Tibial nerve (tissue), 4 donors: ENCODE measurements around the gene FYCO1. TPM values are rescaled to one million over a fixed set of nuclear protein-coding genes. Genes with fewer than 3 reads are reported as not detected.

ENCODE experiments used
- DNase-seq, 2 donors: peaks; one replicate each; pipeline ENCODE4 v3.0.0-alpha.2; 2019; ENCODE audit warnings: low spot score in 2 of 2
- H3K27ac ChIP-seq, 4 donors: fragments of 200-600 bp; sonication (generic) in 3 of 4; one replicate each; pipeline ENCODE4 v1.5.1; 2017 to 2019; ENCODE audit warnings: mild to moderate bottlenecking in 1 of 4
- H3K27me3 ChIP-seq, 2 donors: fragments of 200-600 bp; sonication (generic) in 1 of 2; one replicate each; pipeline versions ENCODE4 v1.5.1 to v1.6.0; 2017 to 2019
- H3K36me3 ChIP-seq, 3 donors: fragments of 200-600 bp; sonication (generic); one replicate each; pipeline ENCODE4 v1.5.1; 2018 to 2019
- H3K4me1 ChIP-seq, 4 donors: fragments of 200-600 bp; sonication (generic) in 3 of 4; one replicate each; pipeline ENCODE4 v1.5.1; 2017 to 2019
- H3K4me3 ChIP-seq, 4 donors: fragments of 200-600 bp; sonication (generic) in 3 of 4; one replicate each; pipeline ENCODE4 v1.5.1; 2017 to 2019; ENCODE audit warnings: mild to moderate bottlenecking in 1 of 4, moderate library complexity in 1 of 4
- H3K9me3 ChIP-seq, 4 donors: fragments of 200-600 bp; sonication (generic) in 3 of 4; one replicate each; pipeline ENCODE4 v1.5.1; 2017 to 2019
- CTCF ChIP-seq, 5 experiments: fragments of 200-600 bp in 3 of 5; fragments of 450-650 bp in 2 of 5; sonication (generic) in 3 of 5; IDR thresholded peaks; one replicate each; pipeline ENCODE4 v1.5.1; 2016 to 2019; ENCODE audit warnings: antibody characterized with exemption in 5 of 5, mild to moderate bottlenecking in 3 of 5, moderate library complexity in 2 of 5
- EP300 ChIP-seq, 2 donors: sonication (generic); formaldehyde crosslinking; IDR thresholded peaks; one replicate each; pipeline ENCODE4 v1.6.1; 2017; ENCODE audit warnings: antibody characterized with exemption in 2 of 2, mild to moderate bottlenecking in 1 of 2
- POLR2A ChIP-seq, 2 donors: fragments of 450-650 bp; IDR thresholded peaks; one replicate each; pipeline ENCODE4 v1.6.1; 2017; ENCODE audit warnings: antibody characterized with exemption in 2 of 2, mild to moderate bottlenecking in 2 of 2, moderate library complexity in 2 of 2
- WGBS, 2 donors: methylation state at CpG; one replicate each; pipeline ENCODE4 v1.1.5; 2018; 5-methylcytosine and 5-hydroxymethylcytosine counted together
- total RNA-seq, 4 donors: library from RNA; depleted of rRNA; stranded (reverse); fragments of >200 nt; gene quantifications; one replicate each; pipeline ENCODE4 v1.1.0, GENCODE V29; 2016

FYCO1 gene
- total RNA-seq, 4 donors from 2014 or later = 61.7 to 85.2 (median 67.9) TPM

DNA sequence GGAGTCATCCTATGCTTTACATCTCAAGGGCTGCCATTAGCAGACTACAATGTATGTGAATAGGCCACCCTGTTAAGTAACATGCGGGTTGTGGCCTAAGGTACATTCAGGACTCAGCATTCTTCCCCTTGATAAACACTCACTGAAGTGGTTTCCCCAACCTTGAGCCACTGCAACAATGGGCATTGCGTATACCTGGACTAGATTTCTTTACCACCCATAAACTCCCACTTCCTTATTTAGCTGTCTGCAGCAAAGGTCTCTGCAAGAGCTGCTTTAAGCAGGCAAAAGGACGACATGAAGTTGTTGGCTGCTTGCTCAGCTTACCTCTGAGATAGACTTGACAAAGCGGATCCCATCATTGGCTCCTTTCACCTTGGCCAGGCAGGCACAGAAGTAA, 16.2 kb downstream of the FYCO1 start:
- no peak for DNase-seq
- Histone ChIP-seq H3K27me3 (no peaks in the 10 kb centered on the region), H3K27ac (peak overlapping the region in 1 of 4 donors; percentile 15), H3K4me3 (no peak overlapping the region), H3K4me1 (peaks cover 0 to 5% (median 0%) of the 10 kb centered on the region in 4 donors), H3K36me3 (peaks cover 0 to 97% (median 13%) of the 10 kb centered on the region in 3 donors), H3K9me3 (no peaks in the 10 kb centered on the region)
- 84 to 98% methylated on average over 4 of the region's 4 CpGs for WGBS, 2 donors
- TF ChIP-seq CTCF (IDR thresholded peaks at IDR 0.05) (no peak), EP300 (IDR thresholded peaks at IDR 0.05) (no peak), POLR2A (IDR thresholded peaks at IDR 0.05) (no peak)

GRCh38 chr3:45978006-45978761, 17.4 kb downstream of the FYCO1 start:
- TF ChIP-seq POLR2A (IDR thresholded peaks at IDR 0.05) (no peak), EP300 (IDR thresholded peaks at IDR 0.05) (no peak), CTCF (IDR thresholded peaks at IDR 0.05) (no peak)
- H3K36me3 ChIP-seq = peaks cover 0 to 97% (median 13%) of the 10 kb centered on the region in 3 donors
- no peak overlapping the region for H3K27ac ChIP-seq
- 86 to 95% methylated on average over 5 of the region's 5 CpGs for WGBS, 2 donors
- no peak for DNase-seq
- H3K4me3 ChIP-seq = no peak overlapping the region
- H3K27me3 ChIP-seq = no peaks in the 10 kb centered on the region
- no peaks in the 10 kb centered on the region for H3K4me1 ChIP-seq
- no peaks in the 10 kb centered on the region for H3K9me3 ChIP-seq

DNA sequence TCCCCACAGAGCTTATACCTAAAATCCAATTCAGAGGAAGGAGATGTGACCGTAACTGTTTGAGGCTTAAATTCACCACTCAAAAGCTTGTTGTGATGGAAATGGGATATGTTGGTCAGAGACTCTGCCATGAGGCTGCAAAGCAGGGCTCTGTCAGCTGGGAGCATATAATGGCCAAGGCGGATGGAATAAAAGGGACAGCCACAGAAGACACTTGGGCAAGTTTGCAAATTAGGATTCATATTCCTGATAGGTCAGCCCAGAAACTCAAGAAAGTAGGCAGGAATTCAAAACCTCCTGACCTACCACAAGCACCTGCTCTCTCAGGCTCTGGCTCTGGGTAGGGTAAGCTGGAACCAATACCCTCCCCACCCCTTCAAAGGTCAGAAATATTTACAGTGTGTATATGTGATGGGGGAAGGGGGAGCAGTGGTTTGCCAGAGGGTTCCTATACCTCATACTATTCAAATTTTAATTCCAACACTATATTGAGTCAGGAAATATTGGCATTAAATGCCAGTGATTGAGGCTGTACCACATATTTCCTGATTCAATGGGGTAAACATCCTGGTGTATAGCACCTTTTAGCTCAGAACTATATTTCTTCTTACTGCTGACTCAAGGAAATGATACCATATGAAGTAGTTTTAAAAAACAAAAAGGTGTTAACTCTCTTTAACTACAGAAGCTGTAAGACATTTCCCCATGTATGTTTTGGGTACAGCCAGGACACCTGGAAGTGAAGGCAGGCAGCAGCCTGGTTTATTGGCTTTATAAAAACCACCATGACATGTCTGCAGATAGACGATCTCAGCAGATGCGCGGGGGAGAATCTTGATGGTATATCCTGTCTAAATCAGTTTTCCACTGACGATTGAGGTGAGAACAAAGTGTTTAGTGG, 19.2 kb downstream of the FYCO1 start:
- Histone ChIP-seq H3K36me3 (peaks cover 0 to 95% (median 18%) of the 10 kb centered on the region in 3 donors), H3K9me3 (no peaks in the 10 kb centered on the region), H3K27ac (no peak overlapping the region), H3K4me1 (no peaks in the 10 kb centered on the region), H3K4me3 (no peak overlapping the region), H3K27me3 (no peaks in the 10 kb centered on the region)
- TF ChIP-seq POLR2A (IDR thresholded peaks at IDR 0.05) (no peak), CTCF (IDR thresholded peaks at IDR 0.05) (no peak), EP300 (IDR thresholded peaks at IDR 0.05) (no peak)
- no peak for DNase-seq
- 82 to 84% methylated on average over 6 of the region's 6 CpGs for WGBS, 2 donors

DNA sequence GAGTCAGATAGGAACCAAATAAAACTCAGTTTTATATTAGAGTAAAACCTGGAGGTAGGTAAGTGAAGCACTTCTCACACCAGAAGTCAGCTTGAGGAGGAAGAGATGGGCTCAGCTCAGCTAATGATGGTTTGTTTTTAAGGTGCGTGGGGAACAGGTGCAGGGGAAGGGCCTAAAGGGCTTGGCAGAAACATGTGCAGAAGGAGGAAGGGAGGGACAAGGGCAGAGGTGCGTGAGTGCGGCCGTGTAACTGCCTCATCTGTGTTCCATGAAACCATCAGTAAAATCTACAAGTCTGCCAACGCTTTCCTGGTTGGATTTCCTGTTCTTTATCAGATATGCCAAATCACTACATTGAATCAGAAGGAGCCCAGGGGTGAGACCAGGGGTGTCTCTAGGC, 19.9 kb downstream of the FYCO1 start:
- no peaks in the 10 kb centered on the region for H3K9me3 ChIP-seq

More for the DNA sequence above, 19.9 kb downstream of the FYCO1 start:
- DNase-seq = no peak
- 75 to 84% methylated on average over 5 of the region's 5 CpGs for WGBS, 2 donors
- TF ChIP-seq POLR2A (IDR thresholded peaks at IDR 0.05) (no peak), CTCF (IDR thresholded peaks at IDR 0.05) (no peak), EP300 (IDR thresholded peaks at IDR 0.05) (no peak)
- Histone ChIP-seq H3K4me3 (no peak overlapping the region), H3K27me3 (no peaks in the 10 kb centered on the region), H3K27ac (no peak overlapping the region), H3K4me1 (no peaks in the 10 kb centered on the region), H3K36me3 (peaks cover 0 to 95% (median 14%) of the 10 kb centered on the region in 3 donors)
